H1 (cell line): Measurements from ENCODE around the gene ADRA2C. TPM values are rescaled to one million over a fixed set of nuclear protein-coding genes. Genes with fewer than 3 reads are reported as not detected.
A peak's percentile ranks its signal among the peaks of the same experiment; 100 is the strongest.

Experiments used
- CTCF ChIA-PET: fragments of 300-600 bp; sonication (Branson Sonifier 250); formaldehyde crosslinking; loops from one replicate; lab custom pipeline; 2021; ENCODE audit not compliant: partially characterized antibody; lab: Charles Lee
- POLR2A ChIA-PET: fragments of 300-600 bp; sonication (Branson Sonifier 250); formaldehyde crosslinking; loops from one replicate; lab custom pipeline; 2021; ENCODE audit warnings: inconsistent platforms; ENCODE audit not compliant: partially characterized antibody; lab: Charles Lee
- DNase-seq, 2 experiments: peaks; one replicate each; pipeline versions ENCODE4 v3.0.0 to v3.0.0-alpha.2; 2010 to 2022; ENCODE audit warnings: low spot score in 2 of 2, low read depth in 1 of 2, mixed read lengths in 1 of 2
- FAIRE-seq: peaks from 2 replicates; lab custom pipeline; 2011; peaks lifted over from hg19 to GRCh38; lab: Jason Lieb, UNC
- H2AFZ ChIP-seq: 2 replicates; pipeline ENCODE4 v1.8.1; 2012; ENCODE audit warnings: low read length, inconsistent platforms
- H2AK5ac ChIP-seq: 2 replicates; pipeline ENCODE4 v1.6.1; 2013; ENCODE audit warnings: low read depth, low read length
- H2BK120ac ChIP-seq: replicated peaks from 2 replicates; pipeline ENCODE3; 2013; ENCODE audit warnings: low read depth, low read length, inconsistent platforms
- H2BK12ac ChIP-seq: 2 replicates; pipeline ENCODE4 v1.6.1; 2013; ENCODE audit warnings: low read depth, low read length
- H2BK15ac ChIP-seq: 2 replicates; pipeline ENCODE4 v1.6.1; 2013; ENCODE audit warnings: low read length
- H2BK20ac ChIP-seq: 2 replicates; pipeline ENCODE4 v1.6.1; 2013; ENCODE audit warnings: low read length
- H2BK5ac ChIP-seq: 2 replicates; pipeline ENCODE4 v1.6.1; 2013; ENCODE audit warnings: low read depth, low read length
- H3K14ac ChIP-seq: 2 replicates; pipeline ENCODE4 v1.6.1; 2013; ENCODE audit warnings: inconsistent platforms; ENCODE audit not compliant: insufficient read length
- H3K18ac ChIP-seq: 2 replicates; pipeline ENCODE4 v1.6.1; 2013; ENCODE audit warnings: low read length; ENCODE audit errors: extremely low read depth
- H3K23ac ChIP-seq: 2 replicates; pipeline ENCODE4 v1.6.1; 2013; ENCODE audit warnings: inconsistent platforms; ENCODE audit not compliant: insufficient read length
- H3K23me2 ChIP-seq: 2 replicates; pipeline ENCODE4 v1.6.1; 2013; ENCODE audit warnings: low read depth, low read length
- H3K27ac ChIP-seq: 2 replicates; pipeline ENCODE4 v1.6.1; 2011; ENCODE audit warnings: low read depth, low read length, inconsistent platforms
- H3K27me3 ChIP-seq, 4 experiments: replicated peaks in 1 of 4; 1 replicate in 1 of 4; 2 replicates in 3 of 4; pipeline versions ENCODE4 v1.6.1 to v1.8.1; 2011 to 2013; ENCODE audit warnings: low read length in 3 of 4, mild to moderate bottlenecking in 3 of 4, inconsistent platforms in 2 of 4, mixed read lengths in 2 of 4, moderate library complexity in 1 of 4; ENCODE audit not compliant: control insufficient read depth in 3 of 4, insufficient read depth in 3 of 4; ENCODE audit errors: extremely low read depth in 1 of 4
- H3K36me3 ChIP-seq, 4 experiments: 2 replicates each; pipeline versions ENCODE4 v1.6.1 to v1.8.1; 2011 to 2013; ENCODE audit warnings: mild to moderate bottlenecking in 4 of 4, low read length in 3 of 4, moderate library complexity in 2 of 4, control low read depth in 1 of 4, inconsistent platforms in 1 of 4; ENCODE audit not compliant: insufficient read depth in 4 of 4, control insufficient read depth in 2 of 4
- H3K4ac ChIP-seq: replicated peaks from 2 replicates; pipeline ENCODE3; 2013; ENCODE audit warnings: low read length, low read depth, mixed read lengths, inconsistent platforms; ENCODE audit not compliant: insufficient read length
- H3K4me1 ChIP-seq, 4 experiments: replicated peaks in 1 of 4; 1 replicate in 1 of 4; 2 replicates in 3 of 4; pipeline versions ENCODE4 v1.6.1 to v1.8.1; 2011 to 2013; ENCODE audit warnings: low read length in 3 of 4, inconsistent platforms in 2 of 4, mixed read lengths in 1 of 4; ENCODE audit not compliant: insufficient read depth in 4 of 4, control insufficient read depth in 3 of 4
- H3K4me2 ChIP-seq, 2 experiments: 2 replicates each; pipeline versions ENCODE4 v1.6.1 to v1.8.1; 2011 to 2013; ENCODE audit warnings: low read depth in 2 of 2, low read length in 2 of 2, control low read depth in 1 of 2, inconsistent platforms in 1 of 2, mild to moderate bottlenecking in 1 of 2; ENCODE audit not compliant: insufficient read depth in 1 of 2
- H3K4me3 ChIP-seq, 4 experiments: fragments of 200-600, 300-600 bp in 1 of 4; sonication (generic), shearing (Covaris generic), sonication (Bioruptor Twin) in 1 of 4; 2 replicates each; pipeline versions ENCODE4 v1.5.1 to v1.8.1; 2011 to 2016; ENCODE audit warnings: low read length in 4 of 4, low read depth in 3 of 4, control low read depth in 2 of 4, inconsistent platforms in 2 of 4, mild to moderate bottlenecking in 2 of 4, mixed read lengths in 1 of 4, moderate library complexity in 1 of 4; ENCODE audit not compliant: insufficient read depth in 2 of 4; ENCODE audit errors: extremely low read depth in 1 of 4
- H3K56ac ChIP-seq: replicated peaks from 2 replicates; pipeline ENCODE3; 2013; ENCODE audit warnings: low read depth, mild to moderate bottlenecking, mixed read lengths, low read length, inconsistent platforms; ENCODE audit not compliant: insufficient read length
- H3K79me1 ChIP-seq: 2 replicates; pipeline ENCODE4 v1.6.1; 2013; ENCODE audit warnings: low read depth, low read length, control low read depth
- H3K79me2 ChIP-seq, 2 experiments: 2 replicates each; pipeline versions ENCODE4 v1.6.1 to v1.8.1; 2012 to 2013; ENCODE audit warnings: low read length in 2 of 2, mild to moderate bottlenecking in 2 of 2, inconsistent platforms in 1 of 2; ENCODE audit not compliant: insufficient read depth in 2 of 2, control insufficient read depth in 1 of 2
- H3K9ac ChIP-seq, 4 experiments: replicated peaks in 1 of 4; 1 replicate in 1 of 4; 2 replicates in 3 of 4; pipeline versions ENCODE4 v1.6.1 to v1.8.1; 2011 to 2013; ENCODE audit warnings: low read depth in 3 of 4, low read length in 3 of 4, control low read depth in 2 of 4, mild to moderate bottlenecking in 2 of 4, moderate library complexity in 2 of 4, inconsistent platforms in 1 of 4; ENCODE audit errors: extremely low read depth in 1 of 4
- H3K9me3 ChIP-seq, 2 experiments: 2 replicates each; pipeline versions ENCODE4 v1.6.1 to v1.8.1; 2012 to 2013; ENCODE audit warnings: mild to moderate bottlenecking in 2 of 2, moderate library complexity in 2 of 2, control low read depth in 1 of 2, inconsistent platforms in 1 of 2, low read depth in 1 of 2, low read length in 1 of 2, mixed read lengths in 1 of 2; ENCODE audit not compliant: insufficient read depth in 2 of 2
- H4K20me1 ChIP-seq, 2 experiments: replicated peaks in 1 of 2; 2 replicates each; pipeline versions ENCODE3 to v1.8.1; 2011 to 2013; ENCODE audit warnings: inconsistent platforms in 2 of 2, low read length in 2 of 2, mild to moderate bottlenecking in 1 of 2; ENCODE audit not compliant: insufficient read depth in 2 of 2, control insufficient read depth in 1 of 2
- H4K5ac ChIP-seq: 2 replicates; pipeline ENCODE4 v1.6.1; 2013; ENCODE audit warnings: low read length, low read depth, mixed read lengths, inconsistent platforms; ENCODE audit not compliant: insufficient read length
- H4K8ac ChIP-seq: 2 replicates; pipeline ENCODE4 v1.8.0; 2013; ENCODE audit warnings: mild to moderate bottlenecking, moderate library complexity, low read length, inconsistent platforms; ENCODE audit not compliant: insufficient read depth; ENCODE audit errors: extremely low read depth
- H4K91ac ChIP-seq: replicated peaks from 2 replicates; pipeline ENCODE3; 2013; ENCODE audit warnings: low read length, mixed read lengths, inconsistent platforms; ENCODE audit not compliant: insufficient read length
- CBX5 ChIP-seq: fragments of 300-800, 300-1000 bp; sonication (generic); IDR thresholded peaks from 2 replicates; pipeline ENCODE4 v1.7.1; 2016; ENCODE audit warnings: antibody characterized with exemption, low read length, low read depth
- CHD2 ChIP-seq: IDR thresholded peaks from 2 replicates; pipeline ENCODE4 v1.6.1; 2012; ENCODE audit warnings: low read length, improper control_type of control experiment
- JUN ChIP-seq: IDR thresholded peaks from 2 replicates; pipeline ENCODE4 v1.6.1; 2011; ENCODE audit warnings: low read depth, mild to moderate bottlenecking, improper control_type of control experiment, low read length
- KDM5A ChIP-seq: fragments of 200-600 bp; IDR thresholded peaks from 2 replicates; pipeline ENCODE4 v1.7.1; 2012; ENCODE audit warnings: mild to moderate bottlenecking, low read length, inconsistent platforms, mixed read lengths
- MAFK ChIP-seq: IDR thresholded peaks from 2 replicates; pipeline ENCODE4 v1.6.1; 2012; ENCODE audit warnings: low read depth, mild to moderate bottlenecking, improper control_type of control experiment, low read length
- POU5F1 ChIP-seq: IDR thresholded peaks from 2 replicates; pipeline ENCODE4 v1.6.1; 2011; ENCODE audit warnings: low read depth, mild to moderate bottlenecking, low read length, moderate library complexity
- RAD21 ChIP-seq, 2 experiments: IDR thresholded peaks in 1 of 2; conservative IDR thresholded peaks in 1 of 2; 2 replicates each; pipeline ENCODE4 v1.6.1; 2011; ENCODE audit warnings: low read depth in 2 of 2, low read length in 2 of 2, improper control_type of control experiment in 1 of 2, inconsistent platforms in 1 of 2, mild to moderate bottlenecking in 1 of 2, moderate library complexity in 1 of 2
- RNF2 ChIP-seq: fragments of 200-900, 300-1000 bp; sonication (generic); IDR thresholded peaks from 2 replicates; pipeline ENCODE4 v1.7.1; 2016; ENCODE audit warnings: borderline replicate concordance, low read depth, mild to moderate bottlenecking, antibody characterized with exemption, low read length; ENCODE audit not compliant: poor library complexity, severe bottlenecking; ENCODE audit errors: missing control alignments
- SIRT6 ChIP-seq: IDR thresholded peaks from one replicate; pipeline ENCODE4 v1.7.1; 2012; ENCODE audit warnings: low read length, inconsistent platforms
- WGBS, 2 experiments: shearing (Covaris generic) in 1 of 2; methylation state at CpG; one replicate each; pipeline versions ENCODE4 v1.1.6 to v1.1.7; 2013 to 2015; ENCODE audit warnings: low lambda C conversion rate in 2 of 2, mixed read lengths in 2 of 2, inconsistent platforms in 1 of 2, low coverage in 1 of 2, missing lambda C conversion rate in 1 of 2; ENCODE audit not compliant: insufficient replicate concordance in 2 of 2, insufficient coverage in 1 of 2, insufficient read length in 1 of 2; ENCODE audit errors: extremely low coverage in 1 of 2, missing lambda C conversion rate in 1 of 2; 5-methylcytosine and 5-hydroxymethylcytosine counted together
- polyA plus RNA-seq, 7 experiments: library from polyadenylated mRNA; depleted of rRNA in 3 of 7; stranded (reverse) in 5 of 7; unstranded in 2 of 7; fragments of >200 nt in 5 of 7; fragments of 200-250 nt in 2 of 7; gene quantifications; 1 replicate in 5 of 7; 2 replicates in 1 of 7; 4 replicates in 1 of 7; pipeline versions ENCODE4 v1.2.1 to v1.2.3, GENCODE V29; 2011 to 2013; ENCODE audit warnings: missing spikeins in 2 of 7, mixed read lengths in 2 of 7
- total RNA-seq: library from RNA; stranded (reverse); fragmentation: NEBNext Ultra II Directional; extraction: Animal tissue kit (Norgen Biotek cat#: 25700); gene quantifications from 2 replicates; pipeline ENCODE4 v1.2.1, GENCODE V29; 2021
- TF ChIP-seq, protein P1 (sequence below): IDR thresholded peaks from 2 replicates; pipeline ENCODE4 v1.6.1; 2012; ENCODE audit warnings: low read length, inconsistent platforms

Gene ADRA2C
- total and polyA plus RNA-seq, 2 of the 8 experiments (the other 6 are each of a cell fraction or from before 2014, with no cell fraction given): 14.6 to 14.8 TPM

DNA sequence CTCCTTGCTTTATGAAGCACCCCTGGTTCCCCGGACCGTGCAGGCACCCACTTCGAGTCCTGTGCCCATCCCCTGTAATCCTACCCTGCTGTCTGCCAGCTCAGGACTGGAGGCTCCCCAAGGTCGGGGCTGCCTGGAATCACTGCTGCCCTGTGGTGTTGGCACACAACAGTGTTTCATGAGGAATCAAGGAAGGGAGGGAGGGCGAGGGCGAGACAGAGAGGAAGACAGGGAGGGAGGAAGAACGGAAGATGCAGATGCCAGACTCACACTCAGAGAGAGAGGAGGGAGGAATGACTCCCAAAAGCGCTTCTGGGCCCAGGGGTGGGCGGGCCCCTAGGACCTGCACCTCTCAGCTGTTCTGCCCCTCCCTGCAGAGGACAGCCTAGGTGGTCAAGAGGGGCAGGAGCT, 42.9 kb upstream of the ADRA2C start:
- no peak for DNase-seq
- CTCF ChIA-PET: interaction anchor here (1.0 to 1.3 kb wide), 3 partner anchors 101 to 229 kb away, joined by 3 read pairs; no protein-coding TSS in a partner anchor
- H3K27me3 ChIP-seq: peaks cover 0 to 27% (median 25%) of the 10 kb centered on the region in 4 experiments; a peak in 5 of 7 replicates
- TF ChIP-seq RAD21 (IDR thresholded peaks at IDR 0.05 in 1 of 2, conservative IDR thresholded peaks at IDR 0.05 in 1 of 2; ENCODE audit: low read depth in 2 of 2, low read length in 2 of 2): no peak
- TF ChIP-seq, protein P1, sequence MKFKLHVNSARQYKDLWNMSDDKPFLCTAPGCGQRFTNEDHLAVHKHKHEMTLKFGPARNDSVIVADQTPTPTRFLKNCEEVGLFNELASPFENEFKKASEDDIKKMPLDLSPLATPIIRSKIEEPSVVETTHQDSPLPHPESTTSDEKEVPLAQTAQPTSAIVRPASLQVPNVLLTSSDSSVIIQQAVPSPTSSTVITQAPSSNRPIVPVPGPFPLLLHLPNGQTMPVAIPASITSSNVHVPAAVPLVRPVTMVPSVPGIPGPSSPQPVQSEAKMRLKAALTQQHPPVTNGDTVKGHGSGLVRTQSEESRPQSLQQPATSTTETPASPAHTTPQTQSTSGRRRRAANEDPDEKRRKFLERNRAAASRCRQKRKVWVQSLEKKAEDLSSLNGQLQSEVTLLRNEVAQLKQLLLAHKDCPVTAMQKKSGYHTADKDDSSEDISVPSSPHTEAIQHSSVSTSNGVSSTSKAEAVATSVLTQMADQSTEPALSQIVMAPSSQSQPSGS: no peak
- TF ChIP-seq JUN: no peak
- no peak for TF ChIP-seq RNF2
- no peak for TF ChIP-seq CBX5
- no peak for TF ChIP-seq MAFK
- no peak for TF ChIP-seq CHD2
- no peak for TF ChIP-seq POU5F1
- TF ChIP-seq KDM5A: no peak
- TF ChIP-seq SIRT6: no peak

More for the DNA sequence above, 42.9 kb upstream of the ADRA2C start:
- WGBS, 2 experiments: 72% methylated on average over 7 of the region's 9 CpGs; no CpG with 5 or more reads in 1 of the 2 experiments
- Histone ChIP-seq H4K8ac (no peak overlapping the region), H3K4me3 (no peak overlapping the region), H3K9ac (no peak overlapping the region), H2AK5ac (no peak overlapping the region), H2BK5ac (no peak overlapping the region), H3K18ac (no peak overlapping the region; the same call in 1 of the 2 replicates), H3K14ac (no peak overlapping the region), H4K20me1 (no peaks in the 10 kb centered on the region), H2BK12ac (peak overlapping the region; percentile 68; the same call in 1 of the 2 replicates), H4K91ac (no peak overlapping the region), H3K79me1 (no peaks in the 10 kb centered on the region), H2AFZ (no peak overlapping the region), H3K23ac (no peak overlapping the region), H3K56ac (no peak overlapping the region), H3K4ac (no peak overlapping the region), H3K4me2 (no peak overlapping the region), H3K23me2 (peaks cover 3% of the 10 kb centered on the region; the same call in 1 of the 2 replicates), H3K4me1 (peaks cover 0 to 33% (median 24%) of the 10 kb centered on the region in 4 experiments; a peak in 6 of 7 replicates), H3K79me2 (no peaks in the 10 kb centered on the region), H2BK120ac (no peak overlapping the region), H2BK15ac (no peak overlapping the region), H3K27ac (no peak overlapping the region), H2BK20ac (no peak overlapping the region), H4K5ac (no peak overlapping the region), H3K36me3 (no peaks in the 10 kb centered on the region; a peak in 2 of 8 replicates), H3K9me3 (peaks cover 6 to 8% of the 10 kb centered on the region in 2 experiments; a peak in 3 of 4 replicates)
- POLR2A ChIA-PET: interaction anchor here (0.6 to 1.0 kb wide), 2 partner anchors 43 to 93 kb away, joined by 3 read pairs; no protein-coding TSS in a partner anchor
- no peak for FAIRE-seq
